Subcutaneous abdominal adipose tissue (tissue), 5 donors: ENCODE data around the gene CACNA2D1.

Source experiments
- H3K27ac ChIP-seq: one replicate; pipeline ENCODE4 v1.7.0; 2013; ENCODE audit warnings: low read depth, mild to moderate bottlenecking, inconsistent platforms, low read length, moderate library complexity
- H3K27me3 ChIP-seq, 5 donors: one replicate each; pipeline ENCODE4 v1.7.0; 2013; ENCODE audit warnings: low read length in 5 of 5, inconsistent platforms in 1 of 5; ENCODE audit not compliant: control insufficient read depth in 5 of 5, insufficient read depth in 4 of 5
- H3K36me3 ChIP-seq, 5 donors: one replicate each; pipeline ENCODE4 v1.7.0; 2013; ENCODE audit warnings: low read length in 5 of 5; ENCODE audit not compliant: control insufficient read depth in 5 of 5, insufficient read depth in 5 of 5
- H3K4me1 ChIP-seq, 5 donors: one replicate each; pipeline ENCODE4 v1.7.0; 2013; ENCODE audit warnings: low read length in 5 of 5, mild to moderate bottlenecking in 3 of 5, moderate library complexity in 1 of 5; ENCODE audit not compliant: control insufficient read depth in 5 of 5, insufficient read depth in 5 of 5
- H3K4me3 ChIP-seq, 5 donors: one replicate each; pipeline ENCODE4 v1.7.0; 2013; ENCODE audit warnings: low read length in 5 of 5, low read depth in 1 of 5
- H3K9ac ChIP-seq, 5 donors: one replicate each; pipeline ENCODE4 v1.7.0; 2013; ENCODE audit warnings: low read length in 5 of 5, mild to moderate bottlenecking in 4 of 5, moderate library complexity in 3 of 5
- H3K9me3 ChIP-seq, 5 donors: one replicate each; pipeline ENCODE4 v1.7.0; 2013; ENCODE audit warnings: low read length in 5 of 5; ENCODE audit not compliant: control insufficient read depth in 5 of 5
- donor health status: healthy.
- donor health status: healthy.
- donor health status: healthy.
- donor health status: healthy.
- donor health status: healthy.

CACNA2D1 gene

DNA sequence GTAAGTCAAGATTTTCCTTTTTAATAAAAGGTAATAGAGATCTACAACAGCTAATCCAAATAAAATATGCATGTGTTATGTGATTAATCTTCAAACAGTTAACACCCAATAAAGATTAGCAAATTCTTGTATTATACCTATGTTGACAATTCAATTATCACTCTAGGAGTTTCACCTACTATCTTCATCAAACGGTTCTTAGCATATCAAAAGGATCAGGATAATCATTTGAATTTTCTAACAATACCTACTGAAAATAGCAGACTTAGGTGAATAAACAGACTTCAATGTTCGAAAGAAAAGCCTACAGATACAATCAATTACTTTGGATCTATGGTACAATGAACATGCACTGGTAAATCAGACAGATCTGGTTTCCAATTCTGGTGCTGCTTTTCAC is 268.3 kb downstream of the CACNA2D1 start:
- Histone ChIP-seq H3K36me3 (no peaks in the 10 kb centered on the region), H3K9me3 (no peaks in the 10 kb centered on the region), H3K27me3 (no peaks in the 10 kb centered on the region), H3K4me3 (no peak overlapping the region), H3K9ac (no peak overlapping the region), H3K4me1 (peaks cover 0 to 4% (median 0%) of the 10 kb centered on the region in 5 donors), H3K27ac (no peak overlapping the region)

DNA sequence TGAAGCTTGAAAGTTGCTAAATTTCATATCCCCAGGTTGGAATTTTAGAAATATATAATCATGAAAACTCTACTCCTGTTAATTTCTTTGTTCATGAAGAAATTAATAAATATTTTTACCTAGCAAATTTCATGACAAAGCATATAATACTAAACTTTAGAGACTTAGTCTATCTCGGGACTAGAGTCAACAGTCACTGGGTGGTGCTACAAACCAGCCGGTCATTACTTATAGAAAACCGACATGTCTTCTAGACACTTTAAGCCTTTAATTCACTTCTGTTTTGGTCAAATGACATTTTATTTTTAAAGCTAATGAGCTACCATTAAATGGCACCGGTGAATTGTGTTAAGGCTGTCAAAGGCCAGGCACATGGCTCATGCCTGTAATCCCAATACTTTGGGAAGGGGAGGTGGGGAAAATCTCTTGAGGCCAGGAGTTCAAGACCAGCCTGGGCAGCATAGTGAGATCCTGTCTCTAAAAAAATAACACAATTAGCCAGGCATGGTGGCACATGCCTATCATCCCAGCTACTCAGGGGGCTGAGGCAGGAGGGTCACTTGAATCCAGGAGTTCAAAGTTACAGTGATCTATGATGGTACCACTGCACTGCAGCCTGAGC is 270.1 kb downstream of the CACNA2D1 start:
- no peak overlapping the region for H3K27ac ChIP-seq
- no peak overlapping the region for H3K9ac ChIP-seq
- H3K4me3 ChIP-seq, result no peak overlapping the region
- H3K27me3 ChIP-seq, result no peaks in the 10 kb centered on the region
- H3K9me3 ChIP-seq, result no peaks in the 10 kb centered on the region
- H3K36me3 ChIP-seq, result no peaks in the 10 kb centered on the region
- H3K4me1 ChIP-seq, result peaks cover 0 to 4% (median 0%) of the 10 kb centered on the region in 5 donors

DNA sequence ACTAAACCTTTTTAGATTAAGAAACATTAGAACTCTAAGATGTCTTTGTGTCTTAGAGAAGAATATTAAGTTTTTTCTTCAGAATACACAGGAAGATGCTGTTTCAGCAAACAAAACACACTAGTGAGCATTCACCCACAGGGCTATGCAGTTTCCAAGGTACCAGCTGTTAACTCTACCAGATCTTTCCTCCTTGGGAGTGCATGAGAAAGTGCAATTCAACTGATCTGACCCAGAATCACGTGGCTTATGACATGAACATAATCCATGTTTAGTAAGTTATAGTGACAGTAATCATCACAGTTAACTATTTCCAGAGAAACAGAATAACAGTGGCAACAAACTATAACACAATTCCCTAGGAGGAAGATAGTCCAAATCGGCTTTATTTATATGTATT is 270.7 kb downstream of the CACNA2D1 start:
- H3K27ac ChIP-seq, result no peak overlapping the region

DNA sequence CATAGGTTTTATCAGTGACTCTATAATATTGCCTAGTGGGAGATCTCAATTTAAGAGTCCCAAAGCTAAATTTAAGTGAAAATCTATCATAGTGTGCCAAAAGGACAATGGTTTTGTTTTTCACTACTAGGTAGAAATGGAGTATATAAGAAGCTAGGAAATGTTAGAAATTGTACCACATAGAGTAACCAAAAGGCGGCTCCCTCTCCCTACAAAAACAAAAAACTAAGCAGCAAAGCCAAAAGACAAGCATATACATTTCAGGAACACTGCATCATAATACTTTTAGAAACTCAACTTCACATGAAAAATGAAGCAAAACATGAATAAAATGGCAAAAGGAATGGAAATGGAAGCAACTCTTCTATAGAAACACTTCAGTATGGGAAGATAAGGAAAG is 271.6 kb downstream of the CACNA2D1 start:
- no peak overlapping the region for H3K27ac ChIP-seq
- no peaks in the 10 kb centered on the region for H3K36me3 ChIP-seq
- H3K9ac ChIP-seq, result no peak overlapping the region
- no peak overlapping the region for H3K4me3 ChIP-seq
- H3K9me3 ChIP-seq, result no peaks in the 10 kb centered on the region
- H3K4me1 ChIP-seq, result peaks cover 0 to 11% (median 0%) of the 10 kb centered on the region in 5 donors
- H3K27me3 ChIP-seq, result no peaks in the 10 kb centered on the region

More for the DNA sequence above, 270.7 kb downstream of the CACNA2D1 start:
- Histone ChIP-seq H3K27me3 (no peaks in the 10 kb centered on the region), H3K4me1 (peaks cover 0 to 4% (median 0%) of the 10 kb centered on the region in 5 donors), H3K9ac (no peak overlapping the region), H3K9me3 (no peaks in the 10 kb centered on the region), H3K36me3 (no peaks in the 10 kb centered on the region), H3K4me3 (no peak overlapping the region)

DNA sequence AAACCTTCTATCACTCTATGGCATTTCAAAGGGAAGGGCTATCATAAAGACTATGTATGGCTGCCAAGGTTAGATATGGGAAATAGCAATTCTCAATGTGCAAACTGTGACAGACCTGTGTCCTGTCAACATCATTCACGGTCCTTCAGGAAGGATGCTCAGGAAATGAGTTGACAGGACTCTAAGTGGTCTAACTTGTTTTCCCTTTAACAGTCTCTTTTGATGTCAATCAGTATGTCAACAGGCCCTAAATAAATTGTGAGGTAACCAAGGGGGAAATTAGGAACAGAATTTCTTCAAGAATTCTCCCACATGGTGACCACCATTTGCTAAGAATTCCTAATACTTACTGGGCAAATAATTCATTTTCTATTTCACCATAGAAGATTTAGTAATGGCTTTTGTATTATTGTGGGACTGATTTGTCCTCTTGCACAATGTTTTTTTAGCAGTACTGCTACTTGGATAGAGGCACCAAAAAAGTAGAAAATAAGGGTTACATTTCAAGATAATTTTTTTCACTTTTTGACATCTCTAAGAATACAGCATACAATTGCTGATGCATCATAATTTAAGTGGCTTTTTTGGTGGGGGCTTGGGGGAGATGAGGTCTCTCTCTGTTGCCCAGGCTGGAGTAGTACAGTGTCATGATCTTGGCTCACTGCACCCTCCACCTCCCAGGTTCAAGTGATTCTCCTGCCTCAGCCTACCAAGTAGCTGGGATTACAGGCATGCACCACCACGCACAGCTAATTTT is 275.8 kb downstream of the CACNA2D1 start:
- Histone ChIP-seq H3K4me1 (peaks cover 0 to 34% (median 13%) of the 10 kb centered on the region in 5 donors), H3K4me3 (no peak overlapping the region), H3K27me3 (no peaks in the 10 kb centered on the region), H3K9ac (no peak overlapping the region), H3K9me3 (no peaks in the 10 kb centered on the region), H3K27ac (peak overlapping the region; percentile 5), H3K36me3 (no peaks in the 10 kb centered on the region)

DNA sequence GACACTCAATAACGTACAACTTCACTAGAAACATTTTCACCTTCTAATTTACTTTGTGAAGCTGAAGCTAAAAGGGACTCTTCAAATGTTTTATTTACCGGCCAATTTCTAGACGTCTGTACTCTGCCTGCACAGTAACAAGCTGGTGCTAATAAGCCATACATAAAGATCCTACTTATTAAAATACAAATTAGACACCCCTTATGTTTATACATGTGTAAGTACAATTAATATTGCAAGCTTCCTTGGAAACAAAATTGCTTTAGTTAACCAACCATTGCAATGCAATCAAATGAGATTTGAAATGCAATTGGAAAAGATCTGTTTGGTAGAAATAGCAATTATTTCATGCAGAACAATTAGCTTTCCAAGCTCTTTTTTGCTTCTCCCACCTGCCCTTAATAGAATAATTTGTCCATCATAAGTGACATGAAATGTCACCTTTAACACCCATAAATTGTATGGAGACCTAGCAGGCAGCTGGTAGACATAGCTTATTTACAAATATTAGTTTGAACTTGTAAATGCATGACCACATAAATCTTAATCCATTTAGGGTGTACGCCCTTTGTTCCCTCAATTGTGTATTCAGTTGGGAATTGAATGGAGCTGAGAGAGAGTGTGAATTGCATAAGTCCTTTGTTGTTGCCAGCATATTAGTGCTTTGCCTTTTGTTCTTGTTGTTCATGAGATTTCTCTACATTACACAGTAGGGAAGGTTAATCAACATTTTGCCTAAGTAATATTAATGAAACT is 277.1 kb downstream of the CACNA2D1 start:
- H3K4me1 ChIP-seq, result peaks cover 0 to 34% (median 13%) of the 10 kb centered on the region in 5 donors
- H3K27ac ChIP-seq, result peak overlapping the region; percentile 28
- no peaks in the 10 kb centered on the region for H3K27me3 ChIP-seq
- H3K4me3 ChIP-seq, result no peak overlapping the region
- no peaks in the 10 kb centered on the region for H3K9me3 ChIP-seq
- H3K36me3 ChIP-seq, result no peaks in the 10 kb centered on the region
- H3K9ac ChIP-seq, result no peak overlapping the region

DNA sequence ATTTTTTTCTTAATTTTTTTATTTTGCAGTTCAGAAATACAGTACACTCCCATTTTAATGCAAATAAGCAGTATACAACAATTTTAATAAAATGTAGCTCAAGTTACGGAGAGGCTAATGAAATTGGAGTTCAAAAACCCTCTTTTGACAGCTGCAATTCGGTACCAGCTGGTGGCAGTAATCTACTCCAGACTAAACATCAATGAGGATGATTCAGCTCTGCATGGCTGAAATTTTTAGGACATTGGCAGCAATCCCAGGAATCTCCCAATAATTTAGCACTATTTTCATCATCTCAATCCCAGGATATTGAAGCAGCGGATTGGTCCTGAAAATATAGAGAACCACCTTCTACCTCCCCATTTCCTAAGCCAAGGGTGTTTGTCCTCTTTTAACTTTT is 278.8 kb downstream of the CACNA2D1 start:
- Histone ChIP-seq H3K9ac (no peak overlapping the region), H3K4me3 (no peak overlapping the region), H3K9me3 (no peaks in the 10 kb centered on the region), H3K4me1 (peaks cover 0 to 34% (median 13%) of the 10 kb centered on the region in 5 donors), H3K27me3 (no peaks in the 10 kb centered on the region), H3K27ac (peak overlapping the region; percentile 11), H3K36me3 (no peaks in the 10 kb centered on the region)

DNA sequence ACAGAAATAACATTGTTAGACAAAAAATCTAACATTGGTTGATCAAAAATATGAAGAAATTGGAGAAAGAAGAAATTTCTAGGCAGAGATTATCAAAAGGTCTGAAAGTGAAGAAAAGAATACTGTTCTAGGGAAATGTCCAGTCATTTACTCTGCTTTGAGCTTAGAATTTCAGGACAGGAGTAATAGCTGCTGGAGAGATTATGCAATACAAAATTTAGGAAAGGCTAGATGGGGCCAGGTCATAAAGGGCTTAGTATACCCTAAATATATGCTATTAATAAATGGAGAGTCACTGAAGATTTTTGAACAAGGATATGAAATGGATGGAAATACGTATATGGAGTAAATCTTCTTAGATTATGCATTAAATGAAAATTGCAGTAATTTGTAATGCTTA is 279.2 kb downstream of the CACNA2D1 start:
- H3K4me3 ChIP-seq, result no peak overlapping the region
- peaks cover 0 to 34% (median 13%) of the 10 kb centered on the region in 5 donors for H3K4me1 ChIP-seq
- no peak overlapping the region for H3K9ac ChIP-seq
- H3K27ac ChIP-seq, result no peak overlapping the region
- no peaks in the 10 kb centered on the region for H3K27me3 ChIP-seq
- H3K36me3 ChIP-seq, result no peaks in the 10 kb centered on the region
- H3K9me3 ChIP-seq, result no peaks in the 10 kb centered on the region

DNA sequence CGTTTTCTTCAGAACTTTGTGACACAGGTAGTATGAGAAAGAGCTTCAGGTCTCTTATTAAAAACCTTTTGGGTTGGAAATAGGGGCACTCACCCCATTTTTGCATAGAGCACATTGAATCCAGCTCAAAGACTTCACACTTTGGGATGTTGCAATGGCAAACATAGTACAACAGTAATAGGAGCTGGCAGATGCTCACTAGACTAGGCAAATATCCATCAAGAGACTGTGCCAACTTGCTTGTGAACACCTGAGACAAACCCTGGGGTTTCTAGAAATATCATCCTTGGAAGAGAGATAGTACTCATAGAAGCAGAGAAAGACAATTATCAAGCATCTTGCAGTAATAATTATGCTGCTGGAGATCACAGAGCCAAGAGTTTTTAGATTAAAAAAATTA is 280.0 kb downstream of the CACNA2D1 start:
- no peak overlapping the region for H3K27ac ChIP-seq
- H3K9me3 ChIP-seq, result no peaks in the 10 kb centered on the region
- no peaks in the 10 kb centered on the region for H3K27me3 ChIP-seq
- no peaks in the 10 kb centered on the region for H3K36me3 ChIP-seq
- no peak overlapping the region for H3K9ac ChIP-seq
- peaks cover 0 to 34% (median 13%) of the 10 kb centered on the region in 5 donors for H3K4me1 ChIP-seq
- no peak overlapping the region for H3K4me3 ChIP-seq

DNA sequence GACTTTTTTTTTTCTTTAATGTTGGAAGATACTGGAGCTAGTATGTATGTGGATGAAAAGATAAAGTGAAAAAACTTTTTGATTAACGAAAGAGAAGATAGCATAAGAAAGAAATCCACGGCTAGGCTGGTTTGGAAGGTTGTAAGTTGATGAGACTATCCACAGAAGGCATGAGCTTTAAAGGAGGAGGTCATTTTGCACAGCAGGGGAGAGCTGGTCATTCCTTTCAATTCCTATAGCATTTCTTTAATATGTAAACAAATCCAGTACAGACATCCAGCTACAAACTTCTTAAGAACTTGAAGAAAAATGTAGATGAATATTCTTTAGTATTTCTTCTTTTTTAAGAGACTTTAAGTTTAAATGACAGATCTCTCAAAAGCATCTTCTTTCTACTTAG is 281.3 kb downstream of the CACNA2D1 start:
- no peaks in the 10 kb centered on the region for H3K36me3 ChIP-seq
- H3K4me3 ChIP-seq, result no peak overlapping the region
- H3K4me1 ChIP-seq, result peaks cover 0 to 29% (median 12%) of the 10 kb centered on the region in 5 donors
- no peaks in the 10 kb centered on the region for H3K27me3 ChIP-seq
- H3K27ac ChIP-seq, result no peak overlapping the region
- H3K9me3 ChIP-seq, result no peaks in the 10 kb centered on the region
- no peak overlapping the region for H3K9ac ChIP-seq
